Islet of Langerhans (tissue), 1 donor: ENCODE measurements around the gene MMP1.

Experiments
- FAIRE-seq: peaks from one replicate; lab custom pipeline; 2011; peaks lifted over from hg19 to GRCh38; lab: Jason Lieb, UNC

The MMP1 gene

GRCh38 chr11:102806296-102806695, 8.3 kb upstream of the MMP1 start:
- no peak for FAIRE-seq

DNA sequence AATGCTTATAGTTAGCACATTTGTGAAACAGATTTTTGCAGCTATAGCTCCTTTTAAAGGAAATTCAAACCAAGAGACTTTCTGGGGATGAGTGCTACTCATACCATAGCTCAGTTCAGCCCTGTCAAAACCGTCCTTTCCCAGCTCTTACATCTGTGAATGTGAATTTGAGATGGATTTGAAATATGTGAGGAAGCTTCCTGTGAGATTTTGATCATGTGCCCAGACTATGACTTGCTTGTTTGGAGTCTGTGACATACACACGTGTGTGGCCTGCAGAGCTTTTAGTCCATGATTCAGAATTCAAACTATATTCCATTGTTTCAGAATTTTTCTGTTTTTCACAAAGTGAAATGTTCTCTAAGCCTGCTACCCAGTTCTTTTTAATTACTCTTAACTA, 4.4 kb upstream of the MMP1 start:
- no peak for FAIRE-seq

DNA sequence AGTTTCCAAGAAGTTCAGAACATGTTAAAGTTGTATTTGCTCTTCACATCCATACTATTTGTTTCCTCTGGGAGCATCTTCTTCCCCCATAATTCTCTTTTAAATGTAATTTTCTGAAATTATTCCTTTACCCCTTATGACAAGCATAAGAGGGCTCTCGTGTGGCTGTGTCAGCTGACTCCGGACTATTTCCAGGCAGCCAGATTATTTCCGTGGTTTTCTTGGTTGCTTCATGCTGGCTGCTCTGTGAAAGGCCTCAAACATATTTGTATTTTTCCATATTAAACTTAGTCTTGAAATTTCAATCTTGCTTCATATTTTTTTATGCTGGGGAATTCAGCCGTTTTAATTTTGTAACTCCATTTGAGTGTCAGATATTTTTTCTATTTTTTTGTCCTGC, 2.8 kb upstream of the MMP1 start:
- no peak for FAIRE-seq

- no peak for FAIRE-seq
Observed at GRCh38 chr11:102799681-102800340, 1.9 kb upstream of the MMP1 start.

DNA sequence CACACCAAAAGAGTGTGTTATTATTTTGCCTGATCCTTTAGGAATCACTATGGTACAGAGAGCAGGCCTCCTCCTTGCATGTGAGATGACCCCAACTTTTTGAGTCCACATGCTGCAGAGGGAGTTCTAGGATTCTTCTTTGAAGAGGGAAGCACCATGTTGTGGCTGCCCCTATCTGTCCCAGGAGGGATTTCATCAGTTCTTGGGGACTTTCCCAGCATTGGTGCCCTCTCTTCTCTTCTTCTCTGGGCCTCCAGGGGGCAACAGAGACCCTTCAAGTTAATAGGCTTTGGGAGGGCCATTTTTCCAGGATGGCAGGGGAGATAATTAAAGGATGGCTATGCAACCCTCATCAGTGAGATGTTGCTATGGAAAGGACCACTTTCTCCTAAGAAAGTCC, 3.6 kb downstream of the MMP1 start:
- FAIRE-seq = no peak

DNA sequence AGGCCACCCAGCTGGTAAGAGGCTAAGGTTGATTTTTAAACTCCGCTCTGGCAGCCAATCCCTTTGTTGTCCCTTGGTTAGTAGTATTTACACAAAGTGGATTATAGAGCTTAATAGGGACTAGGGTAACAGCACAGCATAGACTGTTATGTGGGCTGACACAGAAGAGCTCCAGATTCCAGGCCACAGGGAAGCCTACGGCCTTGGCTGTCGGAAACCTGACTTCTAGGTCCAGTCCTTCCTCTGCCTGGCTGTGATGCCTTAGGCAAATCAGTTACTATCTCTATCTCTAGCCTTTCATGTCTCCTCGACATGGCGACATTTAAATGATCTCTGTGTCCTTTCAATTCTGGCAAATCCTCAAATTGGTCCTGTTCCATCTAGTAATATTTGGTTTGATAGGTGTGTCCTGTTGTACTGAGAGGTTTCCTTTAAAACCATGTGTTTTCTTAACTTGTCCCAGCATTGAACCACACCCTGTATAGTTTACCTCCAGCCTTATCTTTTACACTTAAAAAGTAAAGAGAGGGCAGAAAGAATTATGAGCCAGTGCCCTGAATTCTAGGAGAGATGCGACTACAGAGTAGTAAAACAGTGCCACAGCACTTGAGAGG, 4.2 kb downstream of the MMP1 start:
- FAIRE-seq = no peak

- FAIRE-seq = no peak
Observed at GRCh38 chr11:102792604-102793003, 5.4 kb downstream of the MMP1 start.

DNA sequence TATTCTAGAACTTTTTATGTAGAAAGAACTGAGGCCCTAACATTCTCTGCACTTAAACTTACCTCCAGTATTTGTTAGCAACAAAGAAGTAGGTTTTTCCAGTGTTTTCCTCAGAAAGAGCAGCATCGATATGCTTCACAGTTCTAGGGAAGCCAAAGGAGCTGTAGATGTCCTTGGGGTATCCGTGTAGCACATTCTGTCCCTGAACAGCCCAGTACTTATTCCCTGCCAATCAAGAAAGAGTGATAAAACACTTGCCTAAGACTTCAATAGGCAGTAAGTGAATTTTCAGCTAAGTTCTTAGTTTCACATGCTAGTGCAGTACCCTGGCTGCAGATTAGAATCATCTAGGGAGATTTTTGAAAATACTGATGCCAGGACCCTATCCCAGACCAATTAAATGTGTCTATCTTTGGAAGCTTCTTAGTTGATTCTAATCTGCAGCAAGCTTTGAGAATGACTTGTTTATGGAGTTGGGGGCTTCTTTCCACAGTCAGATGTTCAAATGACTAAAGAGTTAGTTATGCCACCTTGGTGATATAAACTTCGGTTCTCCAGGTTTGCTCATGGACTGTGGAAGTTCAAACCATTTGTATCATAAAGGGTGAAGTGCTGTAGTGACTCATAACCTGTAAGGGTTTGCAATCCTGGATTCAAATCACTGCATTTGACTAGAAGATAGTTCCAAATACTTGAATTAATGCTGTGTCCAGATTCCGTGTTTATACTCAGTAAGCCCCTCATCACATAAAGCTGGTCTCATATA, 6.5 kb downstream of the MMP1 start:
- FAIRE-seq = no peak

GRCh38 chr11:102788334-102788995, 9.5 kb downstream of the MMP1 start:
- no peak for FAIRE-seq

DNA sequence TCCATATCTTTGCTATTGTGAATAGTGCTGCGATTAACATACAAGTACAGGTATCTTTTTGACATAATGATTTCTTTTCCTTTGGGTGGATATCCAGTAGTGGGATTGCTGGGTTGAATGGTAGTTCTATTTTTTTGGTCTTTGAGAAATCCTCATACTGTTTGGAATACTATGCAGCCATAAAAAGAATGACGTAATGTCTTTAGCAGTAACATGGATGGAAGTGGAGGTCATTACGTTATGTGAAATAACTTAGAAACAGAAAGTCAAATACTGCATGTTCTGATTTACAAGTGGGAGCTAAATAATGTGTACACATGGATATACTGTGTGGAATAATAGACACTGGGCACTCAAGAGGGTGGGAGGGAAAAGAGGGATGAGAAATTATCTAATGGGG, 13.6 kb downstream of the MMP1 start:
- no peak for FAIRE-seq

DNA sequence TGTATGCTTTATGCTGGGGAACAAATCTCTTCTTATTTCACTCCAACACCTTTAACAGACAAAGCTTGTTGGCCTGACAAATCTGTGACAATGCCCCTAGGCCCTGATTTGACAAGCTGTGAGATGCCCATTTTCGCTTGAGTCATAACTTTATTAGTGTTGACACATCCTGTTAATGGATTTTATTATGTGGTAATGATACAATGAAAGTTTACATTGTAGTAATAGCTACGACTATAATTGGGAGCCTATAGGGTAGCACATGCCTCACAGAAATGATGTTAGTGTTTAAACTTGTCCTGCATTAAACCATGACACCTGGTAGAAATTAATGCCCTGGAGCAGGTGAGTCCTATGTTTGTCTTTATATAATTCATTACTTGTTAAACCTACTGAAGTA, 14.2 kb downstream of the MMP1 start:
- FAIRE-seq = no peak

GRCh38 chr11:102783016-102783415, 14.9 kb downstream of the MMP1 start:
- no peak for FAIRE-seq

- FAIRE-seq = no peak
Observed at GRCh38 chr11:102781676-102782075, 16.3 kb downstream of the MMP1 start.

GRCh38 chr11:102780491-102780918, 17.5 kb downstream of the MMP1 start, which contains the start of gene MMP10:
Gene MMP10 (minus strand): TSS chr11:102780628. CDS start chr11:102780591, 37 bp downstream.
- peak; percentile 33 for FAIRE-seq

DNA sequence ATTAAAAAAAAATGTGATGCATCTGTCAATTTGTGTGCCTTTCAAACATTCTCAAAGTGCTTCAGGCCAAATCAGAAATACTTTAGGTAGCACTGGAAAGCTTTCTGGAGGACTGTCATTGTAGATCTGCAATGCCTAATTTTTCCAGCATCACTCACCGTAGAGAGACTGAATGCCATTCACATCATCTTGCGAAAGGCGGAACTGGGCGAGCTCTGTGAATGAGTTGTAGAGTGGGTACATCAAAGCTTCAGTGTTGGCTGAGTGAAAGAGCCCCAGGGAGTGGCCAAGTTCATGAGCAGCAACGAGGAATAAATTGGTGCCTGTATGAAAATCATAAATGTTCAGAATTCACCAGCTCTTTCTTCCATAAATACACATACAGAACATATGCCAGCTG, 21.5 kb downstream of the MMP1 start:
- no peak for FAIRE-seq

GRCh38 chr11:102773386-102773785, 24.6 kb downstream of the MMP1 start:
- FAIRE-seq = no peak

- no peak for FAIRE-seq
Observed at GRCh38 chr11:102771351-102771750, 26.6 kb downstream of the MMP1 start.

DNA sequence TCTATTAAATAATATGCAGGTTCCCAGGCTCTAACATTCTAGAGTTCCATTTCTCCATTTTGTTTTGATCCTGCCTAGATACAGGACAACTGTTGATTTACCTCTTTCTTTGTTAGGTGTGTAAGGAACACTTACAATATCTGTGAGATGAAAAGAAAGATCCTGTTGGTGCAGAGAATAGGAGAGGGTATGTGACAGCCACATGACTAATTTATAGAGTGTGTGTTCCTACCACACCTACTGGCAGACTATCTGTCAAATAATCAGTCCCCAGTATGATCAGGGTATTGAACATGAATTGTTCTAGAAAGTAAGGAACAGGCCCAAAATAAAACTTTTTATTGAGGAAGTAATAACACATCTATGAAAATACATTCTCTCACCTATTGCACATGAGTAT, 27.8 kb downstream of the MMP1 start:
- FAIRE-seq = no peak

- FAIRE-seq = no peak
Observed at GRCh38 chr11:102767800-102768199, 30.2 kb downstream of the MMP1 start.

DNA sequence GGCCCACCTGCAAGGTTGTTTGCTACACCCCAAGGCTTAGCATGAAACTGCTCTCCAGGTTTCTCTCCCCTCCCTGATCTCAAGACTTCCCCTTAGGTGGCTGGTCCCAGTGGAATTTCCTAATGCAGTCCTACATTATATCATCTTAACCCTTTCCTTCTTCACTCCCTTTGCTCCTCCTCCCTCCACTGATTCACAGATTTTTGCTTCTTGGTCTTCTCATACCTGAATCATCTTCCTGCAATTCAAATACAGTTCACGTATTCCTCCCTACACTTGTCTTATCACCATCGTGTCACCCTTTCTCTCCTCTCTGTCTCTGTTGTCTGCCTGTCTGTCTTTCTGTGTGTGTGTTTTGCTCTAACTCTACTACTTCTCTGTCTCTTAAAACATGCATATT, 34.5 kb downstream of the MMP1 start:
- no peak for FAIRE-seq

DNA sequence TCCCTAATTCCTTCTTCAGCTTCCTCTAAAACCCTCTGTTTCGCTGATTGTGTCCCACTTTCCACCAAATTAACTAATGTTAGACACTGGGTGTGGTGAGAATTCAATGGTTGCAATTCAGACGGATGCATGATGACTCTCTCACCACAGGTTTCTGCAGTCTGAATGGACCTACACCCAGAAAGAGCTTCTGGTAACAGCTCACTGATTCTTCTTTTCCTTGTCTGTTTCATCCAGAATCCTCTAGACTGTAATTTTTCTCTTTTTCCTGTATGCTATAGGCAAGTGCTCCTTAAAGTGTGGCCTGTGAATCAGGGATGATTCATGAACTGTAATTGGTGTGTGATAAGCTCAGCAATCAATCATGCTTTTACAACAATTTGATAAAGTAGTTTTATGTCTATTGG, 35.6 kb downstream of the MMP1 start:
- no peak for FAIRE-seq

GRCh38 chr11:102761646-102762238, 36.2 kb downstream of the MMP1 start:
- FAIRE-seq = no peak
